T1000 (cell line): Measurements from ENCODE around the gene NPR1.

Experiments
- DNase-seq: peaks from one replicate; lab custom pipeline; 2025; ENCODE audit warnings: mixed read lengths; lab: John Stamatoyannopoulos, UW

NPR1 gene

DNA sequence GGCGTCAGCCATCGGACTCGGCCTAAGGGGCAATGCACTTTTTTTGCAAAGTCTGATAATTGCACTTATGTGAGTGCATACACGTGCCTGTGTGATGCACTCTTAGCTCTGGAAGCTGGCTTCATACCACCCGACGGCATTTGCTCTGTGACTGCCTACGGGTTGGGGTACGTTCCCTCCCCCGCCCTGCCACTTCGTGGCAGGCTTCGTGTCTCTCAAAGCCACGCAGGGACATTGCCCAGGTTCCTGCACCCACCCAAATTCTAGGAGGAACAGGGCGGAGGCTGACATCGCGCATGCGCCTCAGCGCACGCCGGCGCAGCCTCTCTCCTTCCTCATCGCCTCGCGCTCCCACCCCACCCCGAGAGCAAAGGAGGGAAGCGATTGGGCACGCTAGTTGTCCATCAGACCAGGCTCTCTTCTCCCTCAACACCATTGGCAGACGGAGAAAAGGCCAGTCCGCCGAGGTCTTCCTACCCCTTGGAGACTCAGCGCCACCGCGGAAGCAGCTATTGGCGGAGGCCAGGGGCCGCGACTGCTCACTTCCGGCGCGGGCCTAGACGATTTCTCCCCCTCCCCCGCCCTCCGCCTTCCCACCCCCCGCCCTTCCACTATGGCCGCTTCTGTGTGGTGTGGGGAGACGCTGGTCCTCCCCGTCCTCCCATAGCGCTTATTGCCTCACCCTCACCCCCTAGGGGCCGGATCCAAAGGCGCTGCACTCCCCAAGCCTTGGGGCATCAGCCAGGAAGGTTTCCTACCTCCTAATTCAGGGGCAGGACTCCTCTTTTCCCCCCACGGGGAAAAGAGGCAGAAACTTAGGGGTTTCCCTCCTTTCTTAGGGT, 49.2 kb downstream of the NPR1 start, which contains the start of gene INTS3:
Gene INTS3 (plus strand): TSS at position 588 of the 842 bp plus-strand sequence. CDS start 585 bp downstream, outside the sequence.
- peak; percentile 98 for DNase-seq

DNA sequence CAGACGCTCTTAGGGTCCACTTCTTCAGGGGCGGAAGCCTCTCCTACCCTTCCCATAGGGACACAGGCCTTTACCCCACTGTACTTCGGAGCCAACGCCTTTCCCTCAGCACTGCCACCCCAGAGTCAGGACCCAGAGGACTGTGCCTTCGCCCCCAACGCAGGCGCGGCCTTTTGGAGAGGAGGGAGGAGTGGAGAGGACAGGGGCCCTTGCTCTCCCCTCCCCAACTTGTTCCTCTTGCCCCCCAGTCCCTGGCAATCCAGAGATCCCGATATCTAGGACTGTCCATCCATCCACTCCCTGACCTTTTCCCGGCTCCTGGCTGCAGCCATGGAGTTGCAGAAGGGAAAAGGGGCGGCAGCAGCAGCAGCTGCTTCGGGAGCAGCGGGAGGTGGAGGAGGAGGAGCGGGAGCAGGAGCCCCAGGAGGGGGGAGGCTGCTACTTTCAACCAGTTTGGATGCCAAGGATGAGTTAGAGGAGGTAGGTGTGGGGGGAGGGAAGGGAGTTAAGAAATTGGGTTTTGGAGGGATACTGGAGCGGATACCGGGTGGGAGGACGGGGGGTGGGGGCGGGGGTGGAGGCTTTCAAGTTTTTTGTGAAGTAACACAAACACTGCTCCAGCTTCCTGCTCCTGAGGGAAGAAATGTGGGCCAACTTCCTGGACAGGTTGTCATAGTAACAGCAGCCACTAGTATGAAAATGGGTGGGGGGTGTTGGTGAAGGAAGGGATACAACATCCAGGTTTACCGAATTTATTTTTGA, 50.0 kb downstream of the NPR1 start:
- no peak for DNase-seq

DNA sequence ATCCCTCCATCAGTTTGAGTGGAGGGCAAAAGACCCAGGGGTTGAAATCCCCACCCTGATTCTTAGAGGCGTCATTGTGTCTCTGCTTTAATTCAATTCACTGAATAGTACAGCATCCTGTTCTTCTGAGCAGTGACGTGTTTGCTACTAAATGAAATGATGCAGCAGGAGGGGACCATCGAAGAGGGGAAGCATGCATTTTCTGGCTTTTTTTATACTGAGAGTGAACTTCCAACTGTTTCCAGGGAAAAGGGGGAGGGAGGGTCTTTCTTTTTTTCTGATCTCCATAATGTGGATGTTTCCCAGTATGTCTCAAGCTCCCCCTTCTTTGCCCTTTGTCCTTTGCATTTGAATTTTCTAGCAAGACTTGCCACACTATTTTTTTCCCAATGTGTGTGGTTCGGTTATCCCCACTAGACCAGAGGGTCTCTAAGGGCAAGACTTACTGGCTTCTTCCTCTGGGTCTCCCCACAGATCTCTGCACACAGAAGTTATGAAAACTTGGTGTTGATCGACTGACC, 52.0 kb downstream of the NPR1 start:
- DNase-seq: no peak

DNA sequence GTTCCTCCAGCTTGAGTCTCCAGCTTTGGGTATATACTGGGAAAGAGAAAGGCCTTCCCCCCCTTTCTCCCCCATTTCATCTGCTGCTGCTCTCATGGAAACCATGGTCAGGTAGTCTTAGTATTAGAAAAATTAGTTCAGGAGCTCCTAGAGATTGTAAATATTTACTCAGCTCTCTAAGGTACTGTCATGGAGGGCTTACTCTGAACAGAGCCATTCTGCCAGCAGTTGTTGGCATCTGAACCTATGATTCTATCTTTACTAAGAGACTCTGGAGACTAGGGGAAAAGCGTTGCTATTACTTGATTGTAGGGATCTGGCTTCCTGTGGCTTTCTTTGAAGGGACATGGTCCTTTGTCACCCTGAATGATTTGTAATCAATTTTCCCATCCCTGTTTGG, 55.5 kb downstream of the NPR1 start:
- no peak for DNase-seq

DNA sequence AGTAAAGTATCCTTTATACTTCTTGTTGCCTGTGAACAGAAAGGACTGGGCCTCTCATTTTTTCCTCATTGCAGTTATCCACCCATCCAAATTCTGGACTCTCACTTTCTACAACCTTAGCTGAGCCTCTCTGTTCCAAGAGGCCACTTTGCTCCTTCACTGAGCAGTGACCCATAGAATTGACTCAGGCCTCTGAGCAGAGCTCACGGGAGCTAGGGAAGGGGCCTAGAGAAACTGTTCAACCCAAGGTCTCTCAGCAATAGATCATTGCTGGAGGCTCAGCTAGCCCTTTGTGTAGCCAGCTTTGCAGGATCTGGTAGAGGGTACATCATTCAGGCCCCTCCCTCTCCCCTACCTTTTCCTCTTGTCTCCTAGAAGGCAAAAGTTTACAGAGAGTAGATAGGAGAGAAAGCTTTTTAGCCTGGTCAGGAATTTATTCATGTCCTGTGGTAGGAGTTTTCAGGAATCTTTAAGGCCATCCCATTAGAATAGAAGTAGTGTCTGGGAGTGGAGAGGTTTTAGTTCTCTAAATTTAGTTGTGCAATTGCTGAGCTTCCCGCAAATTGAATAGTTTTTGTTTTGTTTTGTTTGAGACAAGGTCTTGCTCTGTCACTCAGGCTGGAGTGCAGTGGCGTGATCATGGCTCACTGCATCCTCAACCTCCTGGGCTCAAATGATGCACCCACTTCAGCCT, 56.1 kb downstream of the NPR1 start:
- no peak for DNase-seq

DNA sequence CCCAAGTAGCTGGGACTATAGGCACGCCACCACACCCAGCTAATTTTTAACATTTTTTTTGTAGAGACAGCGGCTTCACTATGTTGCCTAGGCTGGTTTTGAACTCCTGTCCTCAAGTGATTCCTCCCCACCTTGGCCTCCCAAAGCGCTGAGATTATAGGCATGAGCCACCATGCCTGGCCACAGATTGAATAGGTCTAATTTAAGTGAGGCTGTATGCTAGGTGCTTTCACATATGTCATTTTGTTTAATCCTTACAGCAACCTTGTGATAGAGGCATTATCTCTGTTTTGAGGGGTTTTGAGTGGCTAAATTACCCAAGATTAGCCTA, 56.6 kb downstream of the NPR1 start:
- DNase-seq: no peak

DNA sequence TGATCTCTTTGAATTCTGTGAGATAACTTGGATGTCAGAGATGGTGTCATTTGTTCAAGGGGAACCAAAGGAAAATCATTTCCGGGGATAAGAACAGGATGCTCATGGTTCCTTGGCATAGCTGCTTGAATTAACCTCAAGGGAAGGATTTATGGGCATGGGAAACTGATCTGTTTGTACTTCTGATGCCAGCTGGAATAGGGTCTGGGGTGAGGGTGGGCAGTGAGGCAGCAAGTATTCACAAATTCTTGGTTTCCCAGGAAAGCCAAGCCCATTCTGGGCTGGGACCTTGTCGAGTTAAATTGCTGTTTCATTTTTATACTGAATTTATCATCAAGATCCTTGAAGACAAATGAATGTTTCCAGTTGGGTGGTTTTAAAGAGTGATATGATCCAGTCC, 63.5 kb downstream of the NPR1 start:
- no peak for DNase-seq

DNA sequence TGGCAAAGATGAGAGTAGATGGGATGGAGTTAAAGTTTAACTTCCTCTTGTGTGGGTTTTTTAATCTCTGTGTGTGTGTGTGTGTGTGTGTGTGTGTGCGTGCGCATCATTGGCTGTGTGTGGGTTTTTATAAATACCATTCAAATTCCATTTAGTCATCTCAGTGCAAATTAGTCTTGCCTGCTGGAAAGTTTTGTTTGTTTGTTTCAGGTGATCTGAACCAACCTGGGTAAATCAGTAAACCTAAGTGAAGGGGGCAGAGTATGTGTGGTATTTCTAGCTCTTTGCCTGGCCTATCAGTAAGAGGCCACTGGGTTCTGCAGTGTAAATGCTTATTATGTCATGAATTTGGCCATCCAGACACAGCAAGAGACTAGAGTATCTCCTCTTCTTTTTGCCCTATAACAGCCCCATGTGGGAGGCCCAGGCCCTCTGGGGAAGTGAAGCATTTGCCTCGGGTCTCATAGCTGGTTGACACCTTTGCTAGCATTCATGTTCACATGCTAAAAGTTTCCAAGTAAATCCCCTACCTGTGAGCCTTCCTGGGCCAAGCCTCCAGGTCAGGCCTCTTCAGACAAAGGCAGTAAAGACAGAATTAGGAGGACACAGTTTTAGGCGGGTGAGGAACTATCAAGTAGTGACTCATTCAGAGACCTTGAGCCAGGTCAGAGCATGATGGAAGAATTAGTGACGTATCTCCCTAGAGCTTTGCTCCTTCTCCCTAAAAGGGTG, 64.1 kb downstream of the NPR1 start:
- no peak for DNase-seq
